Eye (tissue), 1 donor: Measurements from ENCODE around the gene CFAP52.
"Not testable (repeated sequence)": the region's sequence is repeated elsewhere in the genome, so short reads cannot be mapped to it uniquely, and the experiment has no call there.

ENCODE experiments used
- DNase-seq: peaks from one replicate; pipeline ENCODE4 v3.0.0-alpha.2; 2015

The CFAP52 gene

DNA sequence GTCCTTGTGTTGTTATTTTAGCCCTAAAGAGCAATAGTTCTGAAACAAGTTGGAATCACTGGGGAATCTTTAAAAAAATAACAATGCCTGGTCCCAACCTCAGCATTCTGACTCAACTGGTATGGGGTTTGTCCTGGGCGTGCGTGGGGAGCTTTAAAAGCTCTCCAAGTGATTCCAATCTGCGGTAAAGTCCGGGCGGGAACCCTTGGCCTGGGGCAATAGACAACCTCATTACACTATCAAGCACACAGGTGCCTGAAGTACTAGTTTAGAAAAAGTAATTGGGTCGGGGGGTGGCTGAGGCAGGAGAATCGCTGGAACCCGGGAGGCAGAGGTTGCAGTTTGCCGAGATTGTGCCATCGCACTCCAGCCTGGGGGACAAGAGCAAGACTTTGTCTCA is 5.2 kb upstream of the CFAP52 start:
- DNase-seq: no peak

DNA sequence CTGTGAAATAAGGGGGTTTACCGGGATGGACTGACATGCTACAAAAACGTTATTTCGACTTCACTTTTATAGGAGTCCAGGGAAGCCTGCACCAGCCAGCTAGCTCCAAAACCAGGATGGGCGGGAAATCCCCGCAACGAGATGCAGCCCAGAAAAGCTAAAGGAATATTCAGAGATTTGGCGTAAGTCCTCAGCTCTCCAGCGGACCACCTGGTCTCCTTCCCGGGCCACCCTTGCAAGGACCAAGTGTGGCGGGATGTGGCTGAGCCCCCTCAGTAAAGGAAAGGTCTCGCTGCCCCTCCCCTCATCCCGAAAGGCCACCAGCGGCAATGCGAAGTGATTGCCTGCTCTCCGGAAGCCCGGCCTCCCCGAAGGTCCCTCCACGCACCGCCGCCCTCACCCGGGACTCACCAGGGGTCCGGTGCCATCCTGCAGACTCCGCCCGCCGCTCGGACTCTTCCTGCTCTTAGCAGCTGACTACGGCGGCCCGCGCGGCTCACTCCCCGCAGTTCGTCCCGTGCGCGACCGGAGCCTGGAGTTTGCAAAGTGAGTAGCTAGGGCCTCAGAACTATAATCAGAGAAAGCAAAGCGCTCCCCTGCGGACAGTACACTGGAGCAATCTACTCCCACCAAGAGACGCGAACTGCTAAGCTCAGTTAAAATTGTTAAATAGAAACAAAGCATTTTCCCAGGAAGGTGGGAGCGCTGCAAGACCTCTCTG is 901 bp upstream of the CFAP52 start, which contains the start of gene STX8:
STX8 (minus strand) TSS at position 440 of the 721 bp plus-strand sequence; CDS start at position 428, 12 bp downstream.
- DNase-seq: peak; percentile 93

DNA sequence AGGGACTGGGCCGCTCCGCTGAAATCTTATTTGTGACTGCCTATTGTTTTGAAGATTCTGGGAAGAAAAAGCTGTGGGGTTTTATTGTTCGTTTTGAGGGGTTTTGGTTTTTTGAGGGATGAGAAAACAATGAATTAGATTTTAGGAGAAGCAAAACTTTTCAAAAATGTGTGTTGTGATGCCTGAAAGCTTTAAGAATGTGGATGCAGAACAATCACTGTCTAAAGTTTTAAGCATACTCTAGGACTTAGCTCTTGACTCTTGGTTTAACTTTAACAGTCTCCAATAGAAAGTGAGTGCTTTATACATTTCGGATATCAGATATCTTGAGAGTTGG is 899 bp downstream of the CFAP52 start:
- DNase-seq: no peak

- DNase-seq: no peak
Observed at GRCh38 chr17:9587969-9588656, 11.7 kb downstream of the CFAP52 start.

DNA sequence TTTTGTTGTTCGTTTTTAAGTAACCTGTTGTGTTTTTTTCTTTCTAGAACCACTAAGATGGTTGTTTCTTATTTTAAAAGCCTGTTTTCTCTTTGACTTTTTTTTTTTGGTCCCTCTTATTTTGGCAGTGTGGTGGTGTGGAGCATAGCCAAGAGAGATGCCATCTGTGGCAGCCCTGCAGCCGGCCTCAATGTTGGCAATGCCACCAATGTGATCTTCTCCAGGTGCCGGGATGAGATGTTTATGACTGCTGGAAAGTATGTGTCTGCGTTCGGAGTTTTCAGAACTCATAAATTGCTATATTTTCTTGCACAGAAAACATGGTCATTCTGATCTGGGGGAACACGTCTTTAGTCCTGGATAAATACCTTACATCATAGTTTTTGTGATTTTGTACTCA is 17.6 kb downstream of the CFAP52 start:
- no peak for DNase-seq

DNA sequence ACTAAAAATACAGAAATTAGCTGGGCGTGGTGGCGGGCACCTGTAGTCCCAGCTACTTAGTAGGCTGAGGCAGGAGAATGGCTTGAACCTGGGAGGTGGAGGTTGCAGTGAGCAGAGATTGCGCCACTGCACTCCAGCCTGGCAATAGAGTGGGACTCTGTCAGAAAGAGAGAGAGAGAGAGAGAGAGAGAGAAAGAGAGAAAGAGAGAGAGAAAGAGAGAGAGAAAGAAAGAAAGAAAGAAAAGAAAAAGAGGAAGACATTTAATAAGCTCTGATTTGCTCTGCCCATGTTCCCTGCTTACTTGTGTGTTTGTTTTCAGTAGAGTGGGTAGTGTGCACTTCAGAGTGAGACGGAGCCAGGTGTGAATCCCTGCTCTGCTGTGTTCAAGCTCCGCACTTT is 21.2 kb downstream of the CFAP52 start:
- DNase-seq: not testable (repeated sequence)

DNA sequence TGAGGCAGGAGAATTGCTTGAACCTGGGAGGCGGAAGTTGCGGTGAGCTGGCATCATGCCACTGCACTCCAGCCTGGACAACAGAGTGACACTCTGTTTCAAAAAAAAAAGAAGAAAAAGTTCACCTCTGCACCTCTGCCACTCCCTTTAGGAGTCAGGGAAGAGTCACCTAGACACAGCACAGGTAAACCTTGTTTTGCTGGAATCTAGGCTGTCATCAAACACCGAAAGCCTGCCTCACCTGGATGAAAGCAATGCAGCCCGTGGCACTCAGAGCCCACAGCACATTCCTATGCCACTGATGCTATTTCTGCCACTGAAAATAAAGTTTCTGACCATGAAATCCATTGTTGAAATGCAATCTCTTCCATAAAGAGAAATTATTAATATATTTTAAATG is 22.2 kb downstream of the CFAP52 start:
- DNase-seq: no peak

GRCh38 chr17:9604583-9604982 is 28.1 kb downstream of the CFAP52 start:
- DNase-seq: not testable (repeated sequence)

GRCh38 chr17:9606453-9606852 is 30.0 kb downstream of the CFAP52 start:
- no peak for DNase-seq

DNA sequence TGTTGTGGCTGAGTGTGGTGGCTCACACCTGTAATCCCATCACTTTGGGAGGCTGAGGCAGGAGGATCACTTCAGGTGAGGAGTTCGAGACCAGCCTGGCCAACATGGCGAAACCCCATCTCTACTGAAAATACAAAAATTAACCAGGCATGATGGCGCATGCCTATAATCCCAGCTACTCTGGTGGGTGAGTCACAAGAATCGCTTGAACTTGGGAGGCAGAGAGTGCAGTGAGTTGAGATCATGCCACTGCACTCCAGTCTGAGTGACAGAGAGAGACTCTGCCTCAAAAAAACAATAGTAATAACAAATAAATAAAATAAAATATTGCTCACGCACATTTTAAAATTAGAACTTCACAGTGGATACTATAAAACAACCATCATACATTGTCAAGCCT is 30.6 kb downstream of the CFAP52 start:
- DNase-seq: not testable (repeated sequence)

DNA sequence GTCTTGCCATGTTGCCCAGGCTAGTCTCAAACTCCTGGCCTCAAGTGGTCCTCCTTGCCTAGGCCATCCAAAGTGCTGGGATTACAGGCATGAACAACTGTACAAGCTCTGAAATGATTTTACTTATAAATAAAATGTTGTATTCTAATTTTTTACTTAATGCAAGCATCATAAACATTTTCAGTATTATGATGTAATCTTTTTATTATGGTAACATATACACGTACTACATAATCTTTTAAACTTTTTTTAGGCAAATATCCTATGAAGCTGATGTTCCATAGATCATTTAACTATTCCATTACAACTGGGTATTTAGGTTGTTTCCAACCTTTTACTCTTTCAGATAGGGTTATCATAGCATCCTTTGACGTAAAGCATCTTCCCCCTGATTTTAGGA is 35.1 kb downstream of the CFAP52 start:
- DNase-seq: no peak

DNA sequence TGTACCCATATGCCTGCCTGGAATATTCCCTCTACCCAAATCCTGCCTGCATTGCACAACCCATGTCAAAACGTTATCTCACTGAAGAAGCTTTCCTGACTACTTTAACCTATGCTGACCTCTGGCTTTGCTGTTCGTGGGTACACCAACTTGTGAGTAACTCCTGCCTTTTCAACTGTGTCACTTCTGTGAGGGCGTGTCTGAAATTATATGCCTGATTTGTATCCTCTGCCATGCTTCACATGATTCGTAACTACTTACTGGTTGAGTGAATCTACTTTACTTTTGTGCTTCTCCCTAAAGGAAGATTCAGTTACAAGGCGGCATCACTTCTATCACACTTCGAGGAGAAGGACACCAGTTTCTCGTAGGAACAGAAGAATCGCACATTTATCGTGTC is 35.6 kb downstream of the CFAP52 start:
- peak; percentile 16 for DNase-seq

DNA sequence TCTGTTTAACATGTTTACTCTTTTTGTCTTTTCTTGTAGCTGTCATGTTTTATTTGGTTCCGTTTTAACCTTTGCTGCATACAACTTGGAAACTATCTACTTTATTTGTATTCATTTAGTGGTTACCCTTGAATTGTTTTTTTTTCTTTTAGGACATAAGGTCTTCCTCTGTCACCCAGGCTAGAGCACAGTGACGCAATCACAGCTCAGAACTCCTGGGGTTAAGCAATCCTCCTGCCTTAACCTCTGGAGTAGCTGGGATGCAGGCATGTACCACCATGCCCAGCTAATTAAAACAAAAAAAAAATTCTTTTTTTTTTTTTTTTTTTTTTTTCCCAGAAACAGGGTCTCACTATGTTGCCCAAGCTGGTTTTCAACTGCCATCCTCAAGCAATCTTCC is 39.0 kb downstream of the CFAP52 start:
- no peak for DNase-seq

- no peak for DNase-seq
Observed at GRCh38 chr17:9622961-9623360, 46.5 kb downstream of the CFAP52 start.

GRCh38 chr17:9628509-9628908 is 52.1 kb downstream of the CFAP52 start:
- DNase-seq: no peak

DNA sequence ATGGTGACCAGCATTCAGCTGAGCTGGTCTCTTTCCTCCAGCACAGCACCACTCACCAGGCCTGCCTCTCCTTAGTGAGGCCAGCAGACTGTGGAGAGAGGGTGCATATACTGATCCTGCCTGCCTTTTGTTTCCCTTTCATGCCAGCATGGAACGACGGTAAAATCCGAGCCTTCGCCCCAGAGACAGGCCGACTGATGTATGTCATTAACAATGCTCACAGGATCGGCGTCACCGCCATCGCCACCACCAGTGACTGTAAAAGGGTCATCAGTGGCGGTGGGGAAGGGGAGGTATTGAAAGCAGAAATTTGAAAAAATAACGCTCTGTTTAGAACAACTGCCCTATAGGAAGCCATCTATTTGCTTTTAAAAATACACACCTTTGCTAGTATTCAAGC is 56.3 kb downstream of the CFAP52 start:
- no peak for DNase-seq

- DNase-seq: no peak
Observed at GRCh38 chr17:9635340-9635739, 58.9 kb downstream of the CFAP52 start.

GRCh38 chr17:9636501-9636900 is 60.1 kb downstream of the CFAP52 start:
- DNase-seq: no peak

DNA sequence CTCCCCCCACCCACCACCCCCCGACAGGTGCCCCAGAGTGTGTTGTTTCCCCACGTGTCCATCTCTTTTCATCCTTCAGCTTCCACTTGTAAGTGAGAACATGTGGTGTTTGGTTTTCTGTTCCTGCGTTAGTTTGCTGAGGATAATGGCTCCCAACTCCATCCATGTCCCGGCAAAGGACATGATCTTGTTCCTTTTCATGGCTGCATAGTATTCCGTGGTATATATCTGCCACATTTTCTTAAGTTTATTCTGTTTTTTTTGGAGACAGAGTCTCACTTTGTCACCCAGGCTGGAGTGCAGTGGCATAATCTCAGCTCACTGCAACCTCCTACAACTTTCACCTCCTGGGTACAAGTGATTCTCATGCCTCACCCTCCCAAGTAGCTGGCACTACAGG is 63.9 kb downstream of the CFAP52 start:
- DNase-seq: not testable (repeated sequence)

- DNase-seq: no peak
Observed at GRCh38 chr17:9643611-9644010, 67.2 kb downstream of the CFAP52 start.

GRCh38 chr17:9644910-9645751 is 68.7 kb downstream of the CFAP52 start, which contains the start of gene USP43:
TSS of gene USP43 (plus strand) at chr17:9645517. CDS start at chr17:9645633, 116 bp downstream.
- peak; percentile 81 for DNase-seq

GRCh38 chr17:9645851-9646545 is 69.6 kb downstream of the CFAP52 start:
- DNase-seq: peak; percentile 84

DNA sequence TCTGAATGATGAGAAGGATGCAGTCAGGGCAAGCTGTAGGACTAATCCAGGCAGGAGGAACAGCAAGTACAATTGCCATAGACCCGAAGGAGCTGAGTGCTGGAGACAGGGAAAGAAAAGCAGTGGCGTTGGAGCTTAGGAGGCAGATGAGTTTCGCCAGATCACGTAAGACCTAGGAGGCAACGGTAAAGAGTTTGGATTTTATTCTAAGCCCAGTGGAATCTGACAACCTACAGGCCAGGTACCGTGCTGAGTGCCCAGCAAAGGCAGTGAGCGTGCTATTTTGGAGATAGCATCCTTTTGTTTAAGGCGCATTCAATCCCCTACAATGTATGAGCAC is 70.1 kb downstream of the CFAP52 start:
- DNase-seq: peak; percentile 82
